GM18519 (cell line): ENCODE measurements around the gene BCR.
"Not testable (repeated sequence)": the region's sequence is repeated elsewhere in the genome, so short reads cannot be mapped to it uniquely, and the experiment has no call there.

Source experiments
- ATAC-seq: cut with Tn5 transposase; IDR thresholded peaks from one replicate; pipeline ENCODE4 v1.9.1; 2021; ENCODE audit warnings: mild to moderate bottlenecking, moderate library complexity; ENCODE audit not compliant: unreplicated experiment, low FRiP score

Gene BCR

DNA sequence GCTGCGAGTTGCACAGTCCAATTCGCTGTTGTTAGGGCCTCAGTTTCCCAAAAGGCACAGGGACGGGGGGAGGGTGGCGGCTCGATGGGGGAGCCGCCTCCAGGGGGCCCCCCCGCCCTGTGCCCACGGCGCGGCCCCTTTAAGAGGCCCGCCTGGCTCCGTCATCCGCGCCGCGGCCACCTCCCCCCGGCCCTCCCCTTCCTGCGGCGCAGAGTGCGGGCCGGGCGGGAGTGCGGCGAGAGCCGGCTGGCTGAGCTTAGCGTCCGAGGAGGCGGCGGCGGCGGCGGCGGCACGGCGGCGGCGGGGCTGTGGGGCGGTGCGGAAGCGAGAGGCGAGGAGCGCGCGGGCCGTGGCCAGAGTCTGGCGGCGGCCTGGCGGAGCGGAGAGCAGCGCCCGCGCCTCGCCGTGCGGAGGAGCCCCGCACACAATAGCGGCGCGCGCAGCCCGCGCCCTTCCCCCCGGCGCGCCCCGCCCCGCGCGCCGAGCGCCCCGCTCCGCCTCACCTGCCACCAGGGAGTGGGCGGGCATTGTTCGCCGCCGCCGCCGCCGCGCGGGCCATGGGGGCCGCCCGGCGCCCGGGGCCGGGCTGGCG lies at the start of gene BCR:
TSS of gene BCR (plus strand) at position 209 of the 592 bp plus-strand sequence. CDS start 452 bp downstream, outside the sequence.
- ATAC-seq, result no peak

- ATAC-seq, result no peak
Observed at GRCh38 chr22:23130697-23131096, 49.6 kb upstream of the BCR start.

DNA sequence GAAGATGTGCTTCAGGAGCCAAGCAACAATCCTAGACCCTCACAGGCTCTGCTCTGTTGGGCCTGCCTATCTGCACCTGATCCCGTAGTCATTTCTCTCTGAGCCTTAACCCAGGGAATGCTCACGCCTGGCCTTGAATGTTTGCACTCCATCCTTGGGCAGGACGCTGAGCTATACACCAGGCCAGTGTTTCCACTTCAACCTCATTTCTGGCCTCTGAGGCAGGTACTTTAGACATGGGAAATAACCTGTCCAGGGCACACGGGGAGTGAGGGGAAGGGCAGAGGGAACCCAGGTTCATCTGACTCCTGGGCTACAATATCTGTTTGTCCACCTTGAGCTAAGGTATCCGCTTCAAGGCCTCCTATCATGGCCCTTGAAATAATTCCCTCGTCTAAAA lies 48.4 kb upstream of the BCR start:
- ATAC-seq, result no peak

GRCh38 chr22:23132376-23133091 lies 47.8 kb upstream of the BCR start:
- ATAC-seq, result no peak

DNA sequence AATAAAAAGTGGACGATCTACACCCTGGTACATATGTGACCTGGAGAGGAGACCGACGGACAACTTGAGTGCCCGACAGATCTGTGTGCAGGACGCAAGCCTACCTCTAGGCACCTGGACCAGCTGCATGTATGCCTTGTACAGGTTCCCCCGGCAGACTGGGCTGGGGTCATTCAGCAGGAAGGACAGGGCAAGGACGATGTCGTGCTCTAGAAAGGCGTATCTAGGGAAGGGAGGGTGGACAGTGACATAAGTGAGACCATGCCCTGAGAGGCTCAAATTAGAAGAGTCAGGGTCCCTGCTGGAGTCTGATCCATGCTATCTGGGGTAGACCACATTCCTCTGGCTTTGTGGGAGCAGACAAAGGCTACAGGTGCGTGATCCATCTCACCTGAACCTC lies 46.4 kb upstream of the BCR start:
- ATAC-seq, result no peak

GRCh38 chr22:23136991-23137390 lies 43.3 kb upstream of the BCR start:
- not testable (repeated sequence) for ATAC-seq

DNA sequence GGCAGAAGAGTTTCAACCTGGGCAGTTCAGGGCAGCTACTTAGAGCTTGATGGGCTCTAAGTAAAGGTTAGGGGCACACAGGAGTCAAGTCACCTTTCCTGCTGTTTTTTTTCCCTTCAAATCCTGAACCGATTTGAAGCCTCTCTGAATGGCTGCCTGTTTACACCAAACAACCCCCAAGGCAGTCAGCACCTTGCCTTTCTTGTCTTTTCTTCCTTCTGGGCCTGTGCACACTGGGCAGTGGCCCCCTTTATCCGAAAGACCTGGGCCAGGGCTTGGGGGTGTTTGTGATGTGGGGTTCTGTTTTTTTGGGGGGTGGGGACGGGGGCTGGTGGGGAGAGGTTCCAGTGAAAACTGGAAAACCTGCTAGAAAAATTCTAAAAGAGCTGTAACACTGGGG lies 42.8 kb upstream of the BCR start:
- ATAC-seq, result no peak

- no peak for ATAC-seq
Observed at GRCh38 chr22:23137905-23138561, 42.3 kb upstream of the BCR start.

DNA sequence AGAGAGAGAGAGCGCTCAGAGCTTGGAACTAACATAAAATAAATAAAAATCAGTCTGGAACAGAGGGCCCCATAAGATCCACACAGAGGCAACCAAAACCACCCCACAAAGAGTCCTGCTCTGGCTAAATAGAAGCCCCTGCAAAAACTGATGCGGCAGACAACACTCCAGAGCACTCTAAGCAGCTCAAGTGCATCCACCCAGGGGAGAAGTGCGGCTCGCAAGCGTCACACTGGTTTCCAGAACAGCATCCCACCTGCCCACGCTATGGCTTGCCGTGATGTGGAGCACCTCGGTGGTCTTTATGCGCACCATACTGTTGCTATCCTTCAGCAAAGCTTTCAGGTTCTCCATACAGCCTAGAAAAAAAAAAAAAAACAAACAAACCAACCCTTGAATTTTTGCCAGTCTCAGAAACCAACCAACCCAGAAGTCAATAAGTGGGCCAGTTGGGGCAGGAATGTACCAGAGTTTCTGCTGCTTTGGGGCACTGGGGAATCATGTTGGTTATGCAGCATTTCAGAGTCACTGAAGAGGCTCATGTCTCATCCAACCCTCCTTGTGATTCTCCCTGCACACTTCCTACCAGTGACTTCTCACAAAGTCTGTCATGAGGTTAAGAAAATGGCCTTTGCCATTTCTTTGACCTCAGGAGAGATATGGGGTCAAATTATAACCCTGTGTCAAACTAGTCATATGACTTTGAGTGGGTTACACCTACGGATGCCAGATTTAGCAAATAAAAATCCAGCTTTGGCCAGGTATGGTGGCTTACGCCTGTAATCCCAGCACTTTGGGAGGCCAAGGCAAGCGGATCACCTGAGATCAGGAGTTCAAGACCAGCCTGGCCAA lies 41.5 kb upstream of the BCR start:
- no peak for ATAC-seq

GRCh38 chr22:23140385-23140784 lies 39.9 kb upstream of the BCR start:
- ATAC-seq, result no peak

GRCh38 chr22:23142546-23143105 lies 37.7 kb upstream of the BCR start:
- no peak for ATAC-seq

DNA sequence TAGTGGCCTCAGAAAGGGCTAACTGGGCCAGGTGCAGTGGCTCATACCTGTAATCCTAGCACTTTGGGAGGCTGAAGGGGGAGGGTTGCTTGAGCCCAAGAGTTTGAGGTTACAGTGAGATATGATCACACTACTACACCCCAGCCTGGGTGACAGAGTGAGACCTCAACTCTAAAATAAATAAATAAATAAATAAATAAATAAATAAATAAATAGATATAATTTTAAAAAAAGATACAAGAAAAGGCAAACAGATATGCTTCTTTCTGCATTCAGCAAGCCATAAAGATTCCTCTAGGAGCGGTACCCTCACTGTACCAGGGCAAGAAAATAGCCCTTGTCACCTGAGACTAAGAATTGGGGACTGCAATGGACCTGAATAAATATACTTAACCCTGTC lies 37.2 kb upstream of the BCR start:
- ATAC-seq, result no peak

DNA sequence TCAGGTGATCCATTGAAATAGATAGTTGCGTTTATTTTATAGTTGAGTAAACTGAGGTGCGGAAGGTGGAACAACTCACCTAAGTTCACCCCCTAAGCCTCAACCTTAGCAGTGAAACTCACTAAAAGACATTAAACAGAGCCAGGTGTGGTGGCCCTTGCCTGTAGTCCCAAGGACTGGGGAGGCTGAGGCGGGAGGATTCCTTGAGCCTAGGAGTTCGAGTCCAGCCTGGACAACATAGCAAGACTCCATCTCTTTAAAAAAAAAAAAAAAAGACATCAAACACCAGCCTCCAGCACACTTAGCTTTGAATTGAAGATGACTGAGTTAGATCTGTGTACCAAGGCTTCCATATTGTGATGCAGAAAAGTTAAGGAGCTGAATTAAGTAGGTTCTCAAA lies 35.9 kb upstream of the BCR start:
- no peak for ATAC-seq

- no peak for ATAC-seq
Observed at GRCh38 chr22:23144932-23145877, 35.1 kb upstream of the BCR start, which contains the start of gene RAB36. Gene RAB36, plus strand, starts transcription at chr22:23145477. Its CDS starts 1,140 bp downstream, at chr22:23146617.

GRCh38 chr22:23145878-23146470 lies 34.3 kb upstream of the BCR start:
- no peak for ATAC-seq

DNA sequence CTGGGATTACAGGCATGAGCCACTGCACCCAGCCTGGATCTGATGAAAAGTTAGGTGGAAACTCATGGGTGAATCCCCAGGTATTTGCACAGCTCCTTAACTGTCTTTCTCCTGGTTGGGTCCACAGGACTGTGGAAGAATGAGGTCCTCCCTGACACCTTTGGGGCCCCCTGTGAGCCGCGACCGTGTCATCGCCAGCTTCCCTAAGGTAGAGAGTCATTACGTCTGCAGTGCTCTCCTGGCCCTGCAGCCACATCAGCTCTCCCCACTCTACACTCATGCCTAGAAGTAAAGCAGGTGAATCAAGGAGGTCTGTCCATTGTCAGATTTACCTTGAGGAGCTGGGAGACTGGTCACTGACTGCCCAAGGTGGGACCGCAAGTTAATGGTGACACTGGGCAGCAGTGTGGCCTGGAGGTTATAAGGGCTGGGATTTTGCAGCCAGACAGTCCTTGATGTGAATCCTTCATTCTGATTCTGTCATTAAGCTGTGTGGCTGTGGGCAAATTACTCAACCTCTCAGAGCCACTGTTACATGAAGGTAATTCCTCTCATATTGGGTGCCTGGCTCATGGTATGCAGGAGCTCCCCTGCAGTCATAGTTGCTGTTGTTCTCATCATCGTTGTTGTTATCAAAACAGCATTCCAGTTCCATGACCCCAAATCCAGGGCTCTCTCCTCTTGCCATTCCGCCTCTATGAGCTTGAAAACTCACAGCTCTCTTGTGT lies 33.7 kb upstream of the BCR start:
- ATAC-seq, result no peak

GRCh38 chr22:23147617-23148387 lies 32.5 kb upstream of the BCR start:
- ATAC-seq, result no peak
